ENCODE measurements around the gene ANKRD11.

The ANKRD11 gene

GRCh38 chr16:89489040-89489897, 1.1 kb downstream of the ANKRD11 start:
- Histone ChIP-seq H3K79me1 (ENCODE audit: low read depth, low read length) (peaks cover 8% of the 10 kb centered on the region), H3K14ac (ENCODE audit: low read length) (no peak overlapping the region), H3K4me3 (ENCODE audit: low read length in 2 of 2) (peak overlapping the region; percentile 63 to 96), H3K9ac (ENCODE audit: low read depth, low read length, poor library complexity) (peak overlapping the region; percentile 44), H3K4ac (ENCODE audit: low read length) (no peak overlapping the region), H2BK120ac (ENCODE audit: low read depth, low read length) (no peak overlapping the region), H3K27me3 (ENCODE audit: control insufficient read depth in 3 of 3, insufficient read depth in 3 of 3, low read depth in 1 of 3, low read length in 3 of 3) (no peaks in the 10 kb centered on the region), H3K27ac (replicated peaks; ENCODE audit: low read length) (peak overlapping the region; percentile 73), H3K9me3 (replicated peaks in 1 of 2; ENCODE audit: control insufficient read depth in 2 of 2, insufficient read depth in 1 of 2, low read depth in 1 of 2, low read length in 2 of 2) (no peaks in the 10 kb centered on the region), H2AK5ac (ENCODE audit: low read depth, low read length) (no peak overlapping the region), H4K91ac (ENCODE audit: low read depth, low read length, poor library complexity) (no peak overlapping the region), H3K23ac (ENCODE audit: low read depth, low read length, poor library complexity) (no peak overlapping the region), H3K4me1 (ENCODE audit: control insufficient read depth in 2 of 2, insufficient read depth in 1 of 2, low read depth in 1 of 2, low read length in 2 of 2) (peaks cover 18 to 36% of the 10 kb centered on the region in 2 donors), H2BK15ac (ENCODE audit: low read length) (no peak overlapping the region), H4K8ac (ENCODE audit: low read depth, low read length) (no peak overlapping the region), H2AFZ (ENCODE audit: low read length) (no peak overlapping the region), H2BK12ac (ENCODE audit: low read length) (no peak overlapping the region), H3K18ac (ENCODE audit: low read length) (peak overlapping the region; percentile 76), H3K4me2 (ENCODE audit: insufficient read depth, low read length, poor library complexity, severe bottlenecking) (peak overlapping the region; percentile 64), H3K36me3 (replicated peaks in 1 of 2; ENCODE audit: control insufficient read depth in 2 of 2, insufficient read depth in 2 of 2, low read length in 2 of 2) (peaks cover 3 to 11% of the 10 kb centered on the region in 2 donors), H2BK5ac (ENCODE audit: low read length) (no peak overlapping the region)
- peak; percentile 67 for DNase-seq (ENCODE audit: low spot score)
- no CpG with 5 or more reads among the region's 71 CpGs for WGBS, 2 donors (ENCODE audit: extremely low coverage in 2 of 2, insufficient read length in 2 of 2, insufficient replicate concordance in 1 of 2)

GRCh38 chr16:89485701-89486246, 4.6 kb downstream of the ANKRD11 start:
- H3K9ac ChIP-seq (ENCODE audit: low read depth, low read length, poor library complexity) = no peak overlapping the region

GRCh38 chr16:89484923-89485679, 5.3 kb downstream of the ANKRD11 start:
- Histone ChIP-seq H2BK15ac (ENCODE audit: low read length) (no peak overlapping the region), H3K4me1 (ENCODE audit: control insufficient read depth in 2 of 2, insufficient read depth in 1 of 2, low read depth in 1 of 2, low read length in 2 of 2) (peaks cover 31 to 42% of the 10 kb centered on the region in 2 donors), H4K8ac (ENCODE audit: low read depth, low read length) (no peak overlapping the region), H3K27me3 (ENCODE audit: control insufficient read depth in 3 of 3, insufficient read depth in 3 of 3, low read depth in 1 of 3, low read length in 3 of 3) (no peaks in the 10 kb centered on the region), H2AK5ac (ENCODE audit: low read depth, low read length) (no peak overlapping the region), H3K36me3 (replicated peaks in 1 of 2; ENCODE audit: control insufficient read depth in 2 of 2, insufficient read depth in 2 of 2, low read length in 2 of 2) (peaks cover 4 to 41% of the 10 kb centered on the region in 2 donors), H2BK5ac (ENCODE audit: low read length) (no peak overlapping the region), H3K79me1 (ENCODE audit: low read depth, low read length) (peaks cover 18% of the 10 kb centered on the region), H3K9ac (ENCODE audit: low read depth, low read length, poor library complexity) (no peak overlapping the region), H2BK12ac (ENCODE audit: low read length) (no peak overlapping the region), H2AFZ (ENCODE audit: low read length) (no peak overlapping the region), H4K91ac (ENCODE audit: low read depth, low read length, poor library complexity) (no peak overlapping the region), H3K4ac (ENCODE audit: low read length) (no peak overlapping the region), H3K9me3 (replicated peaks in 1 of 2; ENCODE audit: control insufficient read depth in 2 of 2, insufficient read depth in 1 of 2, low read depth in 1 of 2, low read length in 2 of 2) (no peaks in the 10 kb centered on the region), H3K4me2 (ENCODE audit: insufficient read depth, low read length, poor library complexity, severe bottlenecking) (no peak overlapping the region), H3K14ac (ENCODE audit: low read length) (no peak overlapping the region), H2BK120ac (ENCODE audit: low read depth, low read length) (no peak overlapping the region), H3K27ac (replicated peaks; ENCODE audit: low read length) (no peak overlapping the region), H3K4me3 (ENCODE audit: low read length in 2 of 2) (no peak overlapping the region), H3K18ac (ENCODE audit: low read length) (no peak overlapping the region), H3K23ac (ENCODE audit: low read depth, low read length, poor library complexity) (no peak overlapping the region)
- DNase-seq (ENCODE audit: low spot score) = no peak
- 100% methylated on average over 1 of the region's 11 CpGs; no CpG with 5 or more reads in 1 of the 2 donors for WGBS, 2 donors (ENCODE audit: extremely low coverage in 2 of 2, insufficient read length in 2 of 2, insufficient replicate concordance in 1 of 2)

More at GRCh38 chr16:89485701-89486246, 4.6 kb downstream of the ANKRD11 start:
- peaks cover 4 to 37% of the 10 kb centered on the region in 2 donors for H3K36me3 ChIP-seq (replicated peaks in 1 of 2; ENCODE audit: control insufficient read depth in 2 of 2, insufficient read depth in 2 of 2, low read length in 2 of 2)
- H3K4me3 ChIP-seq (ENCODE audit: low read length in 2 of 2) = no peak overlapping the region
- H3K4me2 ChIP-seq (ENCODE audit: insufficient read depth, low read length, poor library complexity, severe bottlenecking) = no peak overlapping the region
- H2BK15ac ChIP-seq (ENCODE audit: low read length) = no peak overlapping the region
- H3K18ac ChIP-seq (ENCODE audit: low read length) = no peak overlapping the region
- H3K14ac ChIP-seq (ENCODE audit: low read length) = no peak overlapping the region
- DNase-seq (ENCODE audit: low spot score) = no peak
- H2AFZ ChIP-seq (ENCODE audit: low read length) = no peak overlapping the region
- H2BK5ac ChIP-seq (ENCODE audit: low read length) = no peak overlapping the region
- no peaks in the 10 kb centered on the region for H3K27me3 ChIP-seq (ENCODE audit: control insufficient read depth in 3 of 3, insufficient read depth in 3 of 3, low read depth in 1 of 3, low read length in 3 of 3)
- H2AK5ac ChIP-seq (ENCODE audit: low read depth, low read length) = no peak overlapping the region
- no peak overlapping the region for H4K91ac ChIP-seq (ENCODE audit: low read depth, low read length, poor library complexity)
- no peak overlapping the region for H3K4ac ChIP-seq (ENCODE audit: low read length)
- no peak overlapping the region for H2BK120ac ChIP-seq (ENCODE audit: low read depth, low read length)
- H2BK12ac ChIP-seq (ENCODE audit: low read length) = no peak overlapping the region
- no peak overlapping the region for H4K8ac ChIP-seq (ENCODE audit: low read depth, low read length)
- no CpG with 5 or more reads among the region's 4 CpGs for WGBS, 2 donors (ENCODE audit: extremely low coverage in 2 of 2, insufficient read length in 2 of 2, insufficient replicate concordance in 1 of 2)
- H3K4me1 ChIP-seq (ENCODE audit: control insufficient read depth in 2 of 2, insufficient read depth in 1 of 2, low read depth in 1 of 2, low read length in 2 of 2) = peaks cover 29 to 42% of the 10 kb centered on the region in 2 donors
- peak overlapping the region; percentile 19 for H3K27ac ChIP-seq (replicated peaks; ENCODE audit: low read length)
- peaks cover 15% of the 10 kb centered on the region for H3K79me1 ChIP-seq (ENCODE audit: low read depth, low read length)
- no peak overlapping the region for H3K23ac ChIP-seq (ENCODE audit: low read depth, low read length, poor library complexity)
- no peaks in the 10 kb centered on the region for H3K9me3 ChIP-seq (replicated peaks in 1 of 2; ENCODE audit: control insufficient read depth in 2 of 2, insufficient read depth in 1 of 2, low read depth in 1 of 2, low read length in 2 of 2)
